ENCODE data around the gene FADS6. TPM values are rescaled to one million over a fixed set of nuclear protein-coding genes. Genes with fewer than 3 reads are reported as not detected.

The FADS6 gene
- total and polyA plus RNA-seq, 10 of the 15 experiments (the other 5 are each of a cell fraction or from before 2014, with no cell fraction given) = not detected

DNA sequence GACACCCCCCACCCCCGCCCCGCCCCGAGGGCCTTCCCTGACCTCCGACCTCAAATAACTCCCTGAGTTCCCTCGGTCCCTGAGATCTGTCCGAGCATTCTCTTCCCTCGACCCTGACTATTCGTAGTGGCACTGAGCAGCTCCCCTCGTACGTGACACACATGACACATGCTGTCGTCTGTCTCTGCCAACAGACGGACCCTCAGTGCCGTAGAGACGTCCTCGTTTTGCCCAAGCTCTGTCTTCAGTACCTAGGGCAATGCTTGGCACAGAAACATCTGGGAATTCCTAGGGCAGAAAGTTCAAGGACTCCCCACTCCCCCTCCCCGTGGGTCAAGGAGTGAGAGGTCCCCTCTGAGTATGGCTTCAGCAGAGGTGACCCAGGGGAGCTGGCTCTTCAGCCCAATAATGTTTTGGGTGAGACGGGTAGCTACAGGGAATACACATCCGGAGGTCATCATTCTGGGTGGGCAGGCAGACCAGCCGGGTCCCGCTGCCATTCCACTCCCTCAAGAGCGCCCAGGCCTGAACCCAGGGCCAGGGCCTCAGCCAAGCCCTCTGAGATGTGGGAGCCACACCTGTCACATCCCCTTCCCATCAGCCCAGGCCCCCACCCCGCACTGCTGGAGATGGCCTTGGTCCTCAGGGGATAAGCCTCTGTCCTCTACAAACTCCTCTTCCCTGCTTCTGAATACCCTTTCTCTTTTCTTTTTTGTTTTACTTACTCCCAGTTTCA is 671 bp upstream of the FADS6 start:
- no peaks in the 10 kb centered on the region for H3K36me3 ChIP-seq (ENCODE audit: control insufficient read depth in 2 of 2, insufficient read depth in 2 of 2, low read length in 1 of 2)

More for the DNA sequence above, 671 bp upstream of the FADS6 start:
- RAD21 ChIA-PET (ENCODE audit: unreplicated experiment) = no interaction called here
- DNase-seq (ENCODE audit: low read depth, low spot score) (no peak), ATAC-seq (no peak), FAIRE-seq (no peak)
- POLR2A ChIA-PET = no interaction called here
- 28% methylated on average over 14 of the region's 22 CpGs for WGBS (ENCODE audit: insufficient coverage, insufficient replicate concordance, low lambda C conversion rate, missing lambda C conversion rate)
- Histone ChIP-seq H3K79me2 (ENCODE audit: control insufficient read depth, insufficient read depth, low read length) (no peaks in the 10 kb centered on the region), H3K4me3 (no peak overlapping the region), H3K9ac (ENCODE audit: control insufficient read depth, insufficient read depth, low read length) (no peak overlapping the region), H2AFZ (ENCODE audit: control insufficient read depth, low read depth, low read length) (no peak overlapping the region), H3K9me3 (replicated peaks; ENCODE audit: control insufficient read depth, insufficient read depth, low read length) (no peaks in the 10 kb centered on the region), H3K27ac (ENCODE audit: control insufficient read depth, insufficient read depth) (no peak overlapping the region), H3K27me3 (replicated peaks in 1 of 2; ENCODE audit: control insufficient read depth in 2 of 2, insufficient read depth in 2 of 2, low read length in 1 of 2) (peaks cover 4 to 10% of the 10 kb centered on the region in 2 experiments), H3K4me2 (ENCODE audit: control insufficient read depth, insufficient read depth) (no peak overlapping the region), H4K20me1 (ENCODE audit: control insufficient read depth, insufficient read depth) (no peaks in the 10 kb centered on the region), H3K4me1 (ENCODE audit: control insufficient read depth, insufficient read depth, low read length) (no peaks in the 10 kb centered on the region)
- CTCF ChIA-PET = interaction anchor here (0.9 to 1.5 kb wide), 4 partner anchors 20 to 402 kb away, joined by 3 read pairs; no protein-coding TSS in a partner anchor
- SMC1A ChIA-PET (ENCODE audit: uncharacterized antibody, unreplicated experiment) = no interaction called here
- intact Hi-C loops (cut with micrococcal nuclease; ENCODE audit: unreplicated experiment) (no loop called here), in situ Hi-C loops (cut with MboI) (no loop called here)
- no TSS peak for BruUV-seq (replicated peaks)
- TF ChIP-seq RFX5 (IDR thresholded peaks at IDR 0.05; ENCODE audit: low read depth, low read length) (no peak), HDGF (IDR thresholded peaks at IDR 0.05) (no peak), SIX5 (IDR thresholded peaks at IDR 0.05; ENCODE audit: low read depth, low read length, severe bottlenecking) (no peak), NRF1 (conservative IDR thresholded peaks at IDR 0.05; ENCODE audit: low read depth, low read length) (no peak), SMAD1 (IDR thresholded peaks at IDR 0.05; ENCODE audit: low read depth, partially characterized antibody) (no peak), SP1 (IDR thresholded peaks at IDR 0.05; ENCODE audit: low read depth, low read length) (no peak), SIN3A (IDR thresholded peaks at IDR 0.05; ENCODE audit: low read depth, low read length) (no peak), HSF1 (IDR thresholded peaks at IDR 0.05; ENCODE audit: low read depth, low read length) (no peak), MLLT1 (IDR thresholded peaks at IDR 0.05) (no peak), ATF7 (IDR thresholded peaks at IDR 0.05; ENCODE audit: low read depth) (no peak), USF1 (IDR thresholded peaks at IDR 0.05; ENCODE audit: borderline replicate concordance, extremely low read length, insufficient read depth, low read depth, low read length) (no peak), BACH1 (IDR thresholded peaks at IDR 0.05; ENCODE audit: borderline replicate concordance) (no peak)
- TF ChIP-seq, protein P1, sequence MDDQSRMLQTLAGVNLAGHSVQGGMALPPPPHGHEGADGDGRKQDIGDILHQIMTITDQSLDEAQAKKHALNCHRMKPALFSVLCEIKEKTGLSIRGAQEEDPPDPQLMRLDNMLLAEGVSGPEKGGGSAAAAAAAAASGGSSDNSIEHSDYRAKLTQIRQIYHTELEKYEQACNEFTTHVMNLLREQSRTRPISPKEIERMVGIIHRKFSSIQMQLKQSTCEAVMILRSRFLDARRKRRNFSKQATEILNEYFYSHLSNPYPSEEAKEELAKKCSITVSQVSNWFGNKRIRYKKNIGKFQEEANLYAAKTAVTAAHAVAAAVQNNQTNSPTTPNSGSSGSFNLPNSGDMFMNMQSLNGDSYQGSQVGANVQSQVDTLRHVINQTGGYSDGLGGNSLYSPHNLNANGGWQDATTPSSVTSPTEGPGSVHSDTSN (IDR thresholded peaks at IDR 0.05; ENCODE audit: insufficient replicate concordance, low read depth, low read length) = no peak
- TF ChIP-seq, protein P2, sequence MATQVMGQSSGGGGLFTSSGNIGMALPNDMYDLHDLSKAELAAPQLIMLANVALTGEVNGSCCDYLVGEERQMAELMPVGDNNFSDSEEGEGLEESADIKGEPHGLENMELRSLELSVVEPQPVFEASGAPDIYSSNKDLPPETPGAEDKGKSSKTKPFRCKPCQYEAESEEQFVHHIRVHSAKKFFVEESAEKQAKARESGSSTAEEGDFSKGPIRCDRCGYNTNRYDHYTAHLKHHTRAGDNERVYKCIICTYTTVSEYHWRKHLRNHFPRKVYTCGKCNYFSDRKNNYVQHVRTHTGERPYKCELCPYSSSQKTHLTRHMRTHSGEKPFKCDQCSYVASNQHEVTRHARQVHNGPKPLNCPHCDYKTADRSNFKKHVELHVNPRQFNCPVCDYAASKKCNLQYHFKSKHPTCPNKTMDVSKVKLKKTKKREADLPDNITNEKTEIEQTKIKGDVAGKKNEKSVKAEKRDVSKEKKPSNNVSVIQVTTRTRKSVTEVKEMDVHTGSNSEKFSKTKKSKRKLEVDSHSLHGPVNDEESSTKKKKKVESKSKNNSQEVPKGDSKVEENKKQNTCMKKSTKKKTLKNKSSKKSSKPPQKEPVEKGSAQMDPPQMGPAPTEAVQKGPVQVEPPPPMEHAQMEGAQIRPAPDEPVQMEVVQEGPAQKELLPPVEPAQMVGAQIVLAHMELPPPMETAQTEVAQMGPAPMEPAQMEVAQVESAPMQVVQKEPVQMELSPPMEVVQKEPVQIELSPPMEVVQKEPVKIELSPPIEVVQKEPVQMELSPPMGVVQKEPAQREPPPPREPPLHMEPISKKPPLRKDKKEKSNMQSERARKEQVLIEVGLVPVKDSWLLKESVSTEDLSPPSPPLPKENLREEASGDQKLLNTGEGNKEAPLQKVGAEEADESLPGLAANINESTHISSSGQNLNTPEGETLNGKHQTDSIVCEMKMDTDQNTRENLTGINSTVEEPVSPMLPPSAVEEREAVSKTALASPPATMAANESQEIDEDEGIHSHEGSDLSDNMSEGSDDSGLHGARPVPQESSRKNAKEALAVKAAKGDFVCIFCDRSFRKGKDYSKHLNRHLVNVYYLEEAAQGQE (IDR thresholded peaks at IDR 0.05; ENCODE audit: low read depth, low read length) = no peak

All from GM12878 (cell line).